HepG2 (cell line): Measurements from ENCODE around the gene GNG4. TPM values are rescaled to one million over a fixed set of nuclear protein-coding genes. Genes with fewer than 3 reads are reported as not detected.

Experiments used
- ATF2 ChIP-seq: sonication (generic); formaldehyde crosslinking; IDR thresholded peaks from 2 replicates; pipeline ENCODE4 v1.4.0; 2020; ENCODE audit warnings: missing genetic modification reagents
- ELF4 ChIP-seq: sonication (generic); formaldehyde crosslinking; IDR thresholded peaks from 2 replicates; pipeline ENCODE4 v1.5.0; 2020; ENCODE audit warnings: missing genetic modification reagents, mild to moderate bottlenecking, moderate library complexity, borderline replicate concordance
- GATAD2A ChIP-seq: IDR thresholded peaks from 2 replicates; pipeline ENCODE4 v1.6.1; 2016
- HNRNPK ChIP-seq: fragments of 200-400 bp; formaldehyde crosslinking; IDR thresholded peaks from 2 replicates; pipeline ENCODE4 v1.6.1; 2018; ENCODE audit warnings: low read length, low read depth, moderate library complexity, mild to moderate bottlenecking; ENCODE audit not compliant: poor library complexity, severe bottlenecking
- KDM5B ChIP-seq: sonication (generic); formaldehyde crosslinking; IDR thresholded peaks from 2 replicates; pipeline ENCODE4 v1.4.0; 2020; ENCODE audit warnings: missing genetic modification reagents, mild to moderate bottlenecking, borderline replicate concordance
- KMT2A ChIP-seq: sonication (generic); formaldehyde crosslinking; IDR thresholded peaks from 2 replicates; pipeline ENCODE4 v1.4.0; 2020; ENCODE audit warnings: missing genetic modification reagents
- MAX ChIP-seq: IDR thresholded peaks from 2 replicates; pipeline ENCODE4 v1.6.1; 2012; ENCODE audit warnings: inconsistent platforms
- MEF2D ChIP-seq: sonication (generic); formaldehyde crosslinking; IDR thresholded peaks from 2 replicates; pipeline ENCODE4 v1.5.1; 2020; ENCODE audit warnings: mild to moderate bottlenecking, missing genetic modification reagents
- PREB ChIP-seq: sonication (generic); formaldehyde crosslinking; IDR thresholded peaks from 2 replicates; pipeline ENCODE4 v1.4.0; 2020; ENCODE audit warnings: missing genetic modification reagents
- TBX2 ChIP-seq: sonication (generic); formaldehyde crosslinking; IDR thresholded peaks from 2 replicates; pipeline ENCODE4 v1.5.0; 2020; ENCODE audit warnings: missing genetic modification reagents, mild to moderate bottlenecking, borderline replicate concordance
- TGIF2 ChIP-seq: IDR thresholded peaks from 2 replicates; pipeline ENCODE4 v1.6.1; 2016; ENCODE audit warnings: control low read depth, missing compliant biosample characterization
- ZBTB26 ChIP-seq: IDR thresholded peaks from 2 replicates; pipeline ENCODE4 v1.6.1; 2016; ENCODE audit warnings: missing compliant biosample characterization, missing genetic modification reagents, borderline replicate concordance
- ZBTB33 ChIP-seq: sonication (generic); formaldehyde crosslinking; IDR thresholded peaks from 2 replicates; pipeline ENCODE4 v1.4.0; 2020; ENCODE audit warnings: missing genetic modification reagents
- ZBTB38 ChIP-seq: sonication (generic); formaldehyde crosslinking; IDR thresholded peaks from 2 replicates; pipeline ENCODE4 v1.5.1; 2020; ENCODE audit warnings: mild to moderate bottlenecking, missing genetic modification reagents
- ZFY ChIP-seq: sonication (generic); formaldehyde crosslinking; IDR thresholded peaks from 2 replicates; pipeline ENCODE4 v1.4.0; 2020; ENCODE audit warnings: missing genetic modification reagents
- ZNF501 ChIP-seq: sonication (generic); formaldehyde crosslinking; IDR thresholded peaks from 2 replicates; pipeline ENCODE4 v1.5.1; 2020; ENCODE audit warnings: mild to moderate bottlenecking, moderate library complexity, missing genetic modification reagents
- ZNF784 ChIP-seq: sonication (generic); formaldehyde crosslinking; IDR thresholded peaks from 2 replicates; pipeline ENCODE4 v1.5.1; 2020; ENCODE audit warnings: missing genetic modification reagents, mild to moderate bottlenecking, borderline replicate concordance
- ZNF839 ChIP-seq: sonication (generic); formaldehyde crosslinking; IDR thresholded peaks from 2 replicates; pipeline ENCODE4 v1.4.0; 2020; ENCODE audit warnings: missing genetic modification reagents, mild to moderate bottlenecking, borderline replicate concordance
- ZSCAN25 ChIP-seq: sonication (generic); formaldehyde crosslinking; IDR thresholded peaks from 2 replicates; pipeline ENCODE4 v1.8.0; 2022; ENCODE audit warnings: mild to moderate bottlenecking, missing genetic modification reagents
- polyA plus RNA-seq, 8 experiments: library from polyadenylated mRNA; depleted of rRNA in 3 of 8; stranded (reverse) in 7 of 8; unstranded in 1 of 8; fragments of >200 nt; fragmentation: Illumina TruSeq in 4 of 8; extraction: Trizol in 4 of 8; gene quantifications; 2 replicates each; pipeline versions ENCODE4 v1.2.1 to v1.2.3, GENCODE V29; 2011 to 2016; ENCODE audit warnings: low read depth in 4 of 8, missing spikeins in 1 of 8, mixed read lengths in 1 of 8; ENCODE audit not compliant: insufficient read depth in 1 of 8
- total RNA-seq, 5 experiments: library from RNA; depleted of rRNA; stranded (reverse); fragments of >200 nt; fragmentation: Illumina TruSeq; extraction: Trizol; gene quantifications; 2 replicates each; pipeline ENCODE4 v1.2.3, GENCODE V29; 2016; ENCODE audit warnings: low read depth in 1 of 5

Gene GNG4
- total and polyA plus RNA-seq, 2 of the 13 experiments (the other 11 are each of a cell fraction or from before 2014, with no cell fraction given), result 27.1 to 69.5 TPM

GRCh38 chr1:235614442-235614954 lies 35.1 kb downstream of the GNG4 start (continued):
- 0 out of 2 replicates have a peak, but pooled peaks have one; percentile 30 for TF ChIP-seq ZBTB33 (CRISPR knock-in tag)
- no peak for TF ChIP-seq PREB
- peak; percentile 44; the same call in 1 of the 2 replicates for TF ChIP-seq KMT2A (CRISPR knock-in tag)
- TF ChIP-seq HNRNPK, result no peak
- peak; percentile 74; the same call in 1 of the 2 replicates for TF ChIP-seq ZBTB38 (CRISPR knock-in tag)
- TF ChIP-seq MEF2D (CRISPR knock-in tag), result no peak
- peak; percentile 84 for TF ChIP-seq MAX
- 0 out of 2 replicates have a peak, but pooled peaks have one; percentile 57 for TF ChIP-seq TGIF2 (CRISPR knock-in tag)
- peak; percentile 48 for TF ChIP-seq TBX2 (CRISPR knock-in tag)
- peak; percentile 67; the same call in 1 of the 2 replicates for TF ChIP-seq ATF2 (CRISPR knock-in tag)
- 0 out of 2 replicates have a peak, but pooled peaks have one; percentile 13 for TF ChIP-seq ZNF839
- peak; percentile 67; the same call in 1 of the 2 replicates for TF ChIP-seq ZBTB26 (CRISPR knock-in tag)
- no peak for TF ChIP-seq ELF4 (CRISPR knock-in tag)
- 0 out of 2 replicates have a peak, but pooled peaks have one; percentile 60 for TF ChIP-seq ZSCAN25 (CRISPR knock-in tag)
- TF ChIP-seq ZFY, result peak; percentile 21; the same call in 1 of the 2 replicates
- TF ChIP-seq ZNF784 (CRISPR knock-in tag), result 0 out of 2 replicates have a peak, but pooled peaks have one; percentile 54
- TF ChIP-seq ZNF501, result peak; percentile 55; the same call in 1 of the 2 replicates
- peak; percentile 43; the same call in 1 of the 2 replicates for TF ChIP-seq KDM5B (CRISPR knock-in tag)
- peak; percentile 60 for TF ChIP-seq GATAD2A (CRISPR knock-in tag)
